ENCODE measurements around the gene FAH. TPM values are rescaled to one million over a fixed set of nuclear protein-coding genes. Genes with fewer than 3 reads are reported as not detected.
A peak's percentile ranks its signal among the peaks of the same experiment; 100 is the strongest.

Gene FAH
- total RNA-seq = 18.0 TPM
- long read RNA-seq, transcript FAH-202 (15 exons, 2,152 nt) = major isoform, 8 of 20 reads
- long read RNA-seq, transcript FAH-213 (14 exons, 1,549 nt) = minor isoform, 6 of 20 reads
- long read RNA-seq, partial matches to known transcripts = 2 of 20 reads
- long read RNA-seq, other reads (novel, unspliced or antisense) = 3 of 20 reads

DNA sequence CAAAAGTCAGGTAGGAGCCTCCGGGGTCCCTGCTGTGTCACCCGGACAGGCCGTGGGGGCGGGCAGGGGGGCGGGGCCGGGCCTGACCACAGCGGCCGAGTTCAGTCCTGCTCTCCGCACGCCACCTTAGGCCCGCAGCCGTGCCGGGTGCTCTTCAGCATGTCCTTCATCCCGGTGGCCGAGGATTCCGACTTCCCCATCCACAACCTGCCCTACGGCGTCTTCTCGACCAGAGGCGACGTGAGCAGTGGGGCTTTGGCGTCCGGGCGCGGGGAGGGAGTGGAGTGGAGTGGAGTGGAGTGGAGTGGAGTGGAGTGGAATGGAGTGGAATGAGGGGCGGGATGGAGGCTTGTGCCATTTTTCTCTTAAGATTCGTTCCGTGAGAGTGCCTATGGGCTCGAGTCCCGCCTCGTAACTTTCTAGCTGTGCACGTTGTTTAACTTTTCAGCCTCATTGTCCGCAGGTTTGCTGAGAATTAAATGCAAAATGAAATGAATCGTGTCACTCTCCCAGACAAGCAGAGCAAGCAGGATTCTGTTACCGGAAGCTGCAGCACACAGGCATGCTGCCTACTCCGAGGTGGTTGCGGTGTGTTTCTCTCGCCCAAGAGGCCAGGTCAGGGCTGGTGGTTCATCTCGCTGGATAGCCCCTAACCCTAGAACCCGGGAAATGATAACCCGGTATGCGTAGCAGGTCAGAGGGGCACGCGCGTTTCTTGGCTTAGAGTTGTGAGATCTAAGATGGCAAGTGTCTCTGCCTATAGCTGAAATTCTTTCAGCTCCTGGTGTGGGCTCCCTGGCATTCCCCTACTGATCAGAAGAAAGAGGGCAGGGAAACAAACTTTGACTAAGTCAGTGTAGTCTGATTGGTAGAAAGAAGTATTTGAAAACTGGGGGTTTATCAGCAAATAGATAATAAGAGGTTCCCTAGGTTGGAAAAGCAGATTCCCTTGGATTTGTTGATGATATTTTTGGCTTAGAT, at the start of gene FAH:
TSS of gene FAH (plus strand) at position 104 of the 981 bp plus-strand sequence. CDS start at position 160, 56 bp downstream.
- TF ChIP-seq, protein P1, sequence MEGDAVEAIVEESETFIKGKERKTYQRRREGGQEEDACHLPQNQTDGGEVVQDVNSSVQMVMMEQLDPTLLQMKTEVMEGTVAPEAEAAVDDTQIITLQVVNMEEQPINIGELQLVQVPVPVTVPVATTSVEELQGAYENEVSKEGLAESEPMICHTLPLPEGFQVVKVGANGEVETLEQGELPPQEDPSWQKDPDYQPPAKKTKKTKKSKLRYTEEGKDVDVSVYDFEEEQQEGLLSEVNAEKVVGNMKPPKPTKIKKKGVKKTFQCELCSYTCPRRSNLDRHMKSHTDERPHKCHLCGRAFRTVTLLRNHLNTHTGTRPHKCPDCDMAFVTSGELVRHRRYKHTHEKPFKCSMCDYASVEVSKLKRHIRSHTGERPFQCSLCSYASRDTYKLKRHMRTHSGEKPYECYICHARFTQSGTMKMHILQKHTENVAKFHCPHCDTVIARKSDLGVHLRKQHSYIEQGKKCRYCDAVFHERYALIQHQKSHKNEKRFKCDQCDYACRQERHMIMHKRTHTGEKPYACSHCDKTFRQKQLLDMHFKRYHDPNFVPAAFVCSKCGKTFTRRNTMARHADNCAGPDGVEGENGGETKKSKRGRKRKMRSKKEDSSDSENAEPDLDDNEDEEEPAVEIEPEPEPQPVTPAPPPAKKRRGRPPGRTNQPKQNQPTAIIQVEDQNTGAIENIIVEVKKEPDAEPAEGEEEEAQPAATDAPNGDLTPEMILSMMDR (IDR thresholded peaks at IDR 0.05; ENCODE audit: borderline replicate concordance) = no peak
- H3K4me3 ChIP-seq = peak within 1 kb of the TSS; percentile 79

DNA sequence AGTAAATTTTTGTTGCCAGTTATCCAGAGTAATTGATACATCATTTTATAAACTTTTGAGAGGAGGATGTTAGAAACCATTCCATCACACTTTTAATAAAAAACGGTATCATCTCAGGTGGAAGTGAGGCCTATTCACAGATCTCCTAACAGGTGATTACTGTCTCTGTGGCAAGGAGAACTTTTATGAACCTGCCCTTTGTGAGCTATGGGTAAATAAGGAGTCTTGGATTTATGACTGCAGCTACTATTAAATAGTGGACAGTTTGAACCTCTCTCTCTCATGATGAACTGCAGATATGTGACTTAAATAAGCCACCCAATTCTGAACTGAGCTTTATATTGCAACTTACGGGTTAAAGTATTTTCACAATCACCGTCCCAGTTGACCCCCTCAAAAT, 47.6 kb upstream of the FAH start:
- TF ChIP-seq, protein P1 (IDR thresholded peaks at IDR 0.05; ENCODE audit: borderline replicate concordance) = no peak
- no peaks in the 10 kb centered on the region for H3K36me3 ChIP-seq
- intact Hi-C loops (cut with micrococcal nuclease) = no loop called here
- no peak overlapping the region for H3K4me3 ChIP-seq
- H3K4me1 ChIP-seq = peaks cover 50% of the 10 kb centered on the region
- no peak for DNase-seq
- no peak overlapping the region for H3K27ac ChIP-seq (replicated peaks)
- no peaks in the 10 kb centered on the region for H3K27me3 ChIP-seq (ENCODE audit: low read depth)
- no peaks in the 10 kb centered on the region for H3K9me3 ChIP-seq (replicated peaks)

More for the DNA sequence above, at the start of gene FAH:
- intact Hi-C loops (cut with micrococcal nuclease) = no loop called here
- H3K27me3 ChIP-seq (ENCODE audit: low read depth) = no peaks in the 10 kb centered on the region
- DNase-seq = no peak
- peaks cover 1% of the 10 kb centered on the region for H3K36me3 ChIP-seq
- H3K4me1 ChIP-seq = peaks cover 31% of the 10 kb centered on the region
- no peaks in the 10 kb centered on the region for H3K9me3 ChIP-seq (replicated peaks)
- peak within 1 kb of the TSS; percentile 78 for H3K27ac ChIP-seq (replicated peaks)

- TF ChIP-seq, protein P1 (IDR thresholded peaks at IDR 0.05; ENCODE audit: borderline replicate concordance) = no peak
Observed at GRCh38 chr15:80105595-80105994, 47.2 kb upstream of the FAH start.

GRCh38 chr15:80106051-80106450, 46.7 kb upstream of the FAH start:
- Histone ChIP-seq H3K36me3 (no peaks in the 10 kb centered on the region), H3K4me3 (no peak overlapping the region), H3K27me3 (ENCODE audit: low read depth) (no peaks in the 10 kb centered on the region), H3K27ac (replicated peaks) (no peak overlapping the region), H3K9me3 (replicated peaks) (no peaks in the 10 kb centered on the region), H3K4me1 (peaks cover 59% of the 10 kb centered on the region)
- intact Hi-C loops (cut with micrococcal nuclease) = no loop called here
- no peak for DNase-seq
- TF ChIP-seq, protein P1 (IDR thresholded peaks at IDR 0.05; ENCODE audit: borderline replicate concordance) = no peak

More at GRCh38 chr15:80105595-80105994, 47.2 kb upstream of the FAH start:
- no peak for DNase-seq
- intact Hi-C loops (cut with micrococcal nuclease) = no loop called here
- Histone ChIP-seq H3K36me3 (no peaks in the 10 kb centered on the region), H3K4me3 (no peak overlapping the region), H3K9me3 (replicated peaks) (no peaks in the 10 kb centered on the region), H3K4me1 (peaks cover 54% of the 10 kb centered on the region), H3K27ac (replicated peaks) (no peak overlapping the region), H3K27me3 (ENCODE audit: low read depth) (no peaks in the 10 kb centered on the region)

DNA sequence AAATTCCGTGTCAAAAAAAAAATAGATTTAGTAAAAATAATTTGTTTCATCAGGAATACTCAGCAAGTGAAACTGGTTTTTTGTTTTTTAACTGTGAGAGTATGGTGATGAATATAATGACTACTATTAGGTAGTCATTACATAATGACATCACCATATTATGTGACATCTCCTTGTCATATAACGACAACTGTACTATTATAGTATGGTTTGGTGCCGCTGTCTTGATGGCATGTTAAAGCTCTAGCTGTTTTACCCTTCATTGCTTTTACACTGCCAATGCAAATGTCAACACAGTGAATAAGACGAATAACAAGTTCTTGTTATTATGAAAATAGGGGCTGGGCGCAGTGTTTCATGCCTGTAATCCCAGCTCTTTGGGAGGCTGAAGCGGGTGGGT, 45.6 kb upstream of the FAH start:
- intact Hi-C loops (cut with micrococcal nuclease) = no loop called here
- H3K9me3 ChIP-seq (replicated peaks) = no peaks in the 10 kb centered on the region
- TF ChIP-seq, protein P1 (IDR thresholded peaks at IDR 0.05; ENCODE audit: borderline replicate concordance) = no peak
- DNase-seq = no peak
- no peaks in the 10 kb centered on the region for H3K27me3 ChIP-seq (ENCODE audit: low read depth)
- H3K4me1 ChIP-seq = peaks cover 65% of the 10 kb centered on the region
- no peak overlapping the region for H3K27ac ChIP-seq (replicated peaks)
- H3K4me3 ChIP-seq = no peak overlapping the region
- no peaks in the 10 kb centered on the region for H3K36me3 ChIP-seq
